ENCODE results near the gene ZCCHC14.

The ZCCHC14 gene

GRCh38 chr16:87492721-87493607 lies at the start of gene ZCCHC14:
TSS of gene ZCCHC14 (minus strand) at chr16:87493024. CDS start at chr16:87492238, 786 bp downstream.
- DNase-seq (ENCODE audit: low read depth), result peak; percentile 87

GRCh38 chr16:87541872-87542234 lies 49.0 kb upstream of the ZCCHC14 start:
- no peak for DNase-seq (ENCODE audit: low read depth)

GRCh38 chr16:87541147-87541871 lies 48.5 kb upstream of the ZCCHC14 start:
- DNase-seq (ENCODE audit: low read depth), result no peak

GRCh38 chr16:87540897-87541146 lies 48.0 kb upstream of the ZCCHC14 start:
- no peak for DNase-seq (ENCODE audit: low read depth)

- DNase-seq (ENCODE audit: low read depth), result no peak
Measured at GRCh38 chr16:87540072-87540896, 47.5 kb upstream of the ZCCHC14 start.

GRCh38 chr16:87539113-87539512 lies 46.3 kb upstream of the ZCCHC14 start:
- no peak for DNase-seq (ENCODE audit: low read depth)

- DNase-seq (ENCODE audit: low read depth), result no peak
Measured at GRCh38 chr16:87538594-87538993, 45.8 kb upstream of the ZCCHC14 start.

GRCh38 chr16:87538160-87538559 lies 45.3 kb upstream of the ZCCHC14 start:
- DNase-seq (ENCODE audit: low read depth), result no peak

GRCh38 chr16:87536795-87537142 lies 43.9 kb upstream of the ZCCHC14 start:
- DNase-seq (ENCODE audit: low read depth), result no peak

- no peak for DNase-seq (ENCODE audit: low read depth)
Measured at GRCh38 chr16:87535855-87536794, 43.3 kb upstream of the ZCCHC14 start.

GRCh38 chr16:87535457-87535854 lies 42.6 kb upstream of the ZCCHC14 start:
- DNase-seq (ENCODE audit: low read depth), result no peak

- DNase-seq (ENCODE audit: low read depth), result no peak
Measured at GRCh38 chr16:87534751-87535150, 41.9 kb upstream of the ZCCHC14 start.

GRCh38 chr16:87534030-87534653 lies 41.3 kb upstream of the ZCCHC14 start:
- no peak for DNase-seq (ENCODE audit: low read depth)

- DNase-seq (ENCODE audit: low read depth), result no peak
Measured at GRCh38 chr16:87533061-87533460, 40.2 kb upstream of the ZCCHC14 start.

- no peak for DNase-seq (ENCODE audit: low read depth)
Measured at GRCh38 chr16:87531418-87531817, 38.6 kb upstream of the ZCCHC14 start.

- no peak for DNase-seq (ENCODE audit: low read depth)
Measured at GRCh38 chr16:87528690-87529579, 36.1 kb upstream of the ZCCHC14 start.

- DNase-seq (ENCODE audit: low read depth), result no peak
Measured at GRCh38 chr16:87527055-87527724, 34.4 kb upstream of the ZCCHC14 start.

- no peak for DNase-seq (ENCODE audit: low read depth)
Measured at GRCh38 chr16:87526238-87526947, 33.6 kb upstream of the ZCCHC14 start.

- no peak for DNase-seq (ENCODE audit: low read depth)
Measured at GRCh38 chr16:87525352-87525751, 32.5 kb upstream of the ZCCHC14 start.

Data from GM04503 (cell line).